HK-2 (cell line): Measurements from ENCODE around the gene ZBTB8A.
"Not testable (repeated sequence)": the region's sequence is repeated elsewhere in the genome, so short reads cannot be mapped to it uniquely, and the experiment has no call there.

Experiments
- DNase-seq: peaks from one replicate; pipeline ENCODE4 v3.0.0-alpha.2; 2018; ENCODE audit not compliant: unreplicated experiment

The ZBTB8A gene

GRCh38 chr1:32619701-32620485 is 80.7 kb downstream of the ZBTB8A start:
- DNase-seq, result no peak

DNA sequence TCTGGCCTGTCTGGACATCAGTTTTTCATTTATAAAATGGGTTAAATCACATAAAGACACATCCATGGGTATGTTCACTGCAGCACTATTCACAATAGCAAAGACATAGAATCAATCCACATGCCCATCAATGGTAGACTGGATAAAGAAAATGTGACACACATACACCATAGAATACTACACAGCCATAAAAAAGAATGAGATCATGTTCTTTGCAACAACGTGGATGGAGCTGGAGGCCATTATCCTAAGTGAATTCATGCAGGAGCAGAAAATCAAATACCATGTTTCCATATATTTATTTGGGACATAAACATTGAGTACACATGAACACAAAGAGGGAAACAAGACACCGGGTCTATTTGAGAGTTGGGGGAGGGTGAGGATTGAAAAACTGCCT is 83.0 kb downstream of the ZBTB8A start:
- no peak for DNase-seq

DNA sequence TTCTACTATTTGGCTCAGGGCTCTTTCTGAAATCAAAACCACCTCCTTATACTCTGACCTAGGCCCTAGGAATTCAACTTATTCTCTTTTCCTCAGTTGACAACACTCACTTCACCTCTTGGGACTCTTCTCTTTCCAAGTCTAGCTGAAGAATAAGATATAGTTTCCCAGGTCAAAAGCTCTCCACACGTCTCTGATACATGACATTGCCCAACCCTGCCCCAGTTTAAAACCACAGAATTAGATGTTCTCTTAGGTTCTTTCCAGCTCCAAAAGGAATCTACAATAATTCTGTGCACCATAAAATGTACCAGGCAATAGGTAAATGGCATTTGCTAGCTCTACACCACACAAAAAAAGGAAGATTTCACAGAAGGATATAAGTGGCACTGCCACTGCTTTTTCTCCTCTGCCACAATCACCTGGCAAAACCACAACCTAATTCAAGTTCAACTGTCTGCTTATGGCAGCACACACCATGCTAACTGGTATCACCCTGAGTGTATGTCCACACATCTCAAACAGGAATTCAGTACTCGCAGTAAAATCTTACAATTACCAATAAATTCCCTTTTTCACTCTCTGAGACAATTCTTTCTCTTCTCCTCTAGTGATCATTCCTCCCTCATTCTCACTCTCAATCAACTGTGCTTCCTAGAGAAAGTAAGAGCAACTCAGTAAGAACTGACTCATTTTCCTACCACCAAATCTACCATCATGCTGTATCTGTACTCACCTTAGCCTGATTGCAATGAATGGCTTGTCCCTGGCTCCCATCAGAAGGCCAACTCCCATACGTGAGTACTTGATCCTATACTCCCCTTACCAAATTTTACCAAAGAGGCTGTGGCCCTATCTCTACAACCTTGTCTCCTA is 83.8 kb downstream of the ZBTB8A start:
- no peak for DNase-seq

DNA sequence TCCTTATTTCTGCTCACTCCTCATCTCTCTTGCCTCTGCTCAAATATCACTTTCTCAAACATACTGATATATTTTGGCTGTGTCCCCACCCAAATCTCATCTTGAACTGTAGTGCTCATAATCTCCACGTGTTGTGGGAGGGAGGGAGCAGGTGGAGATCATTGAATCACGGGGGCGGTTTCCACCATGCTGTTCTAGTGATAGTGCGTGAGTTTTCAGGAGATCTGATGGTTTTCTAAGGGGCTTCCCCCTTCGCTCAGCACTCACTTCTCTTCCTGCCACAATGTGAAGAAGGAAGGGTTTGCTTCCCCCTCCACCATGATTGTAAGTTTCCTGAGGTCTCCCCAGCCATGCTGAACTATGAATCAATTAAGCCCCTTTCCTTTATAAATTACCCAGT is 84.5 kb downstream of the ZBTB8A start:
- no peak for DNase-seq

- no peak for DNase-seq
These were observed 86.9 kb downstream of the ZBTB8A start for GRCh38 chr1:32626176-32626575.

GRCh38 chr1:32627596-32628162 is 88.5 kb downstream of the ZBTB8A start:
- no peak for DNase-seq

DNA sequence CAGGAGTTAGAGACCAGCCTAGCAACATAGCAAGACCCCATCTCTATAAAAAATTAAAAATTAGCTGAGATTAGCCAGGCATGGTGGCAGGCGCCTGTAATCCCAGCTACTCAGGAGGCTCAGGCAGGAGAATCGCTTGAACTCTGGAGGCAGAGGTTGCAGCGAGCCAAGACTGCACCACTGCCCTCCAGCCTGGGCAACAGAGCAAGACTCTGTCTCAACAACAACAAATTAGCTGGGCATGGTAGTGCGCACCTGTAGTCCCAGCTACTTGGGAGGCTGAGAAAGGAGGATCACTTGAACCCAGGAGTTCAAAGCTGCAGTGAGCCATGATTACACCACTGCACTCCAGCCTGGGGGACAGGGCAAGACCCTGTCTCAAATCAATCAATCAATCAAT is 90.9 kb downstream of the ZBTB8A start:
- DNase-seq, result not testable (repeated sequence)

GRCh38 chr1:32632829-32633228 is 93.6 kb downstream of the ZBTB8A start:
- DNase-seq, result no peak

- no peak for DNase-seq
These were observed 96.5 kb downstream of the ZBTB8A start for GRCh38 chr1:32635508-32636277.

- DNase-seq, result no peak
These were observed 97.9 kb downstream of the ZBTB8A start for GRCh38 chr1:32636914-32637645.

- DNase-seq, result no peak
These were observed 100.4 kb downstream of the ZBTB8A start for GRCh38 chr1:32639489-32640075.

DNA sequence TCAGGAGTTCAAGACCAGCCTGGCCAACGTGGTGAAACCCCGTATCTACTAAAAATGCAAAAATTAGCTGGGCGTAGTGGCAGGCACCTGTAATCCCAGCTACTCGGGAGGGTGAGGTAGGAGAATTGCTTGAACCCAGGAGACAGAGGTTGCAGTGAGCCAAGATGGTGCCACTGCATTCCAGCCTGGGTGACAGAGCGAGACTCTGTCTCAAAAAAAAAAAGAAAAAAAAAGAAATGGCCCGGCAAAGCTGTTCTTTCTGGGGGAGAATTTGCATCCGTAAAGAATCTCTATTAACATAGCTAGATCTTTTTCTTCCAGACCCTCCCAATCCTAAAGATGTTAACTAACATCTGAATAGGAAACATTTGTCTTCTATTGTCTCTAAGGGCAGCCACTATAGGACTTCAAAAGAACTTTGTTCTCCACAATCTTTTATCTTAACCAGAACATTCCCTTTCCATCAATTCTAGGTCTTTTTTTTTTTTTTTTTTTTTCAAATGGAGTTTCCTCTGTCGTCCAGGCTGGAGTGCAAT is 103.1 kb downstream of the ZBTB8A start:
- DNase-seq, result not testable (repeated sequence)

DNA sequence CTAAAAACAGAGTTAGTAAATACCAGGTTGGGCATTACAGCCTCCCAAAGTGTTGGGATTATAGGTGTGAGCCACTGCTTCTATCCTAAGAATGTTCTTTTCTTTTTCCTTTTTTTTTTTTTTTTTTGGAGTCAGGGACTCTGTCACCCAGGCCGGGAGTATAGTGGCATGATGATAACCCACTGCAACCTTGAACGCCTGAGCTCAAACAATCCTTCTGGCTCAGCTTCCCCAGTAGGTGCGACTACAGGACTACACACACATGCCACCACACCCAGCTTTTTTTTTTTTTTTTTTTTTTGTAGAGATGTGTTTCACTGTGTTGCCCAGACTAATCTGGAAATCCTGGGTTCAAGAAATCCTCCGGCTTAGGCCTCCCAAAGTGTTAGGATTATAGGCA is 105.2 kb downstream of the ZBTB8A start:
- DNase-seq, result no peak

DNA sequence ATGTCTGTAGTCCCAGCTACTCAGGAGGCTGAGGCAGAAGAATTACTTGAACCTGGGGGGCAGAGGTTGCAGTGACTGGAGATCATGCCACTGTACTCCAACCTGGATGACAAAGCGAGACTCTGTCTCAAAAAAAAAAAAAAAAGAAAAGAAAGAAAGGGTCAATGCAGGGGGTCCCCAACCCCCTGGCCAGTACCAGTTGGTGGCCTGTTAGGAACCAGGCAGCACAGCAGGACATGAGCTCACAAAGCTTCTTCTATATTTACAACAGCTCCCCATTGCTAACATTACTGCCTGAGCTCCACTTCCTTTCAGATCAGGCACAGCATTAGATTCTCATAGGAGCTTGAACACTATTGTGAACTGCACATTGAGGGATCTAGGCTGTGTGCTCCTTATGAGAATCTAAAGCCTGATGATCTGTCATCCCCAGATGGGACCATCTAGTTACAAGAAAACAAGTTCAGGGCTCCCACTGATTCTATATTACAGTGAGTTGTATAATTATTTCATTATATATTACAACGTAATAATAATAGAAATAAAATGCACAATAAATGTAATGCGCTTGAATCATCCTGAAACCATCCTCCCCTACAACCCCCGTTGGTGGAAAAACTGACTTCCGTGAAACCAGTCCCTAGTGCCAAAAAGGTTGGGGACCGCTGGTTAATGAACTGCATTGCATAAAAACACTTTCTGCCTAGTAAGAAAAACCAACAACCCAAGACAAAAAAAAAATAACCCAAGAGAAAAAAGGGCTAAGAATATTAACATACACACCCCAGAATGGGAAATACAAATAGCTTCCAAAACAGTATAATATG is 108.3 kb downstream of the ZBTB8A start:
- DNase-seq, result no peak

- peak; percentile 84 for DNase-seq
These were observed 111.1 kb downstream of the ZBTB8A start, which contains the start of gene ZBTB8OS for GRCh38 chr1:32650248-32650751. Gene ZBTB8OS (minus strand): TSS chr1:32650550. CDS start chr1:32650529, 21 bp downstream.

- peak; percentile 98 for DNase-seq
These were observed 111.7 kb downstream of the ZBTB8A start, which contains the start of gene RBBP4 for GRCh38 chr1:32650752-32651460. Gene RBBP4 (plus strand): TSS chr1:32651208. CDS start chr1:32651307, 99 bp downstream.

DNA sequence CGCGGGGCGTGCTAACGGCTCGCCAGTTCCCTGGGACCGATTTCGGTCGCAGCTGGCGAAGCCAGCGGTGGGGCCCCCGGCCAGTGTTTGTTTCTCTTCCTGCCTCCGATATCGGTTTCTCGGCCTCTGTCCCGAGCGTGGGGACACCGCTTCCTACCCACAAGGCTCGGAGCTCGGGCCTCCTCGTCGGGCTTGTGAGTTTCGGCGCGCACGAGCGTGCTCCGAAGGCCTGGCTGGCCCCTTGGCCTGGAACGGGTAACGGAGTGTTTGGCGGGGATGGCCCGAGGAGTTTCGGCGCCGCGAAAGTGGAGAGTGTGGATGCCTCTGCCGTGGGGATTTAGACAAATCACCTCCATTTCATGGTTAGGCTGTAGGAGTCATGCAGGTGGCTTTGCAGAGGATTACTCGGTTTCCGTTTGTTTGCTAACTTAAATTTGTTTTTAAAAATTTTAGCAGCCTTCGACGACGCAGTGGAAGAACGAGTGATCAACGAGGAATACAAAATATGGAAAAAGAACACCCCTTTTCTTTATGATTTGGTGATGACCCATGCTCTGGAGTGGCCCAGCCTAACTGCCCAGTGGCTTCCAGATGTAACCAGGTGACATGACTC is 112.3 kb downstream of the ZBTB8A start:
- no peak for DNase-seq
